Keratinocyte (primary cell): ENCODE measurements around the gene OR51Q1. TPM values are rescaled to one million over a fixed set of nuclear protein-coding genes. Genes with fewer than 3 reads are reported as not detected.

Experiments used
- DNase-seq: peaks from one replicate; pipeline ENCODE4 v3.0.0-alpha.2; 2011; ENCODE audit warnings: low read depth, missing footprints, low spot score
- FAIRE-seq: peaks from 2 replicates; lab custom pipeline; 2011; peaks lifted over from hg19 to GRCh38; lab: Jason Lieb, UNC
- H2AFZ ChIP-seq: 2 replicates; pipeline ENCODE4 v1.6.0; 2012; ENCODE audit warnings: low read length, control low read depth, inconsistent platforms; ENCODE audit not compliant: control insufficient read depth
- H3K27ac ChIP-seq: 2 replicates; pipeline ENCODE4 v1.5.1; 2011; ENCODE audit warnings: low read length; ENCODE audit not compliant: control insufficient read depth, insufficient read depth
- H3K27me3 ChIP-seq: 3 replicates; pipeline ENCODE4 v1.6.0; 2011; ENCODE audit warnings: low read length; ENCODE audit not compliant: control insufficient read depth, insufficient read depth; ENCODE audit errors: extremely low read depth
- H3K36me3 ChIP-seq, 2 experiments: 2 replicates in 1 of 2; 3 replicates in 1 of 2; pipeline ENCODE4 v1.5.1; 2011; ENCODE audit warnings: low read length in 2 of 2, mild to moderate bottlenecking in 1 of 2; ENCODE audit not compliant: control insufficient read depth in 2 of 2, insufficient read depth in 2 of 2; ENCODE audit errors: extremely low read depth in 1 of 2
- H3K4me1 ChIP-seq: 3 replicates; pipeline ENCODE4 v1.5.1; 2011; ENCODE audit warnings: low read length; ENCODE audit not compliant: control insufficient read depth, insufficient read depth; ENCODE audit errors: extremely low read depth
- H3K4me2 ChIP-seq: 3 replicates; pipeline ENCODE4 v1.6.0; 2011; ENCODE audit warnings: low read depth, low read length; ENCODE audit not compliant: control insufficient read depth, insufficient read depth; ENCODE audit errors: extremely low read depth
- H3K4me3 ChIP-seq, 3 experiments: fragments of 200-600 bp in 1 of 3; sonication (generic) in 1 of 3; 2 replicates in 2 of 3; 3 replicates in 1 of 3; pipeline ENCODE4 v1.5.1; 2011 to 2016; ENCODE audit warnings: low read length in 3 of 3, mild to moderate bottlenecking in 3 of 3, control low read depth in 2 of 3, inconsistent platforms in 1 of 3, low read depth in 1 of 3, mixed read lengths in 1 of 3, mixed run types in 1 of 3, moderate library complexity in 1 of 3; ENCODE audit not compliant: control insufficient read depth in 2 of 3, insufficient read depth in 2 of 3; ENCODE audit errors: extremely low read depth in 1 of 3
- H3K79me2 ChIP-seq: 2 replicates; pipeline ENCODE4 v1.6.0; 2012; ENCODE audit warnings: low read length; ENCODE audit not compliant: control insufficient read depth, insufficient read depth
- H3K9ac ChIP-seq: 3 replicates; pipeline ENCODE4 v1.6.0; 2011; ENCODE audit warnings: low read length; ENCODE audit not compliant: control insufficient read depth, insufficient read depth; ENCODE audit errors: extremely low read depth
- H3K9me1 ChIP-seq: 3 replicates; pipeline ENCODE4 v1.6.0; 2011; ENCODE audit warnings: low read length; ENCODE audit not compliant: control insufficient read depth, insufficient read depth; ENCODE audit errors: extremely low read depth
- H3K9me3 ChIP-seq: 2 replicates; pipeline ENCODE4 v1.5.1; 2012; ENCODE audit warnings: low read depth, low read length; ENCODE audit not compliant: control insufficient read depth
- H4K20me1 ChIP-seq: 3 replicates; pipeline ENCODE4 v1.6.0; 2011; ENCODE audit warnings: low read length; ENCODE audit not compliant: control insufficient read depth, insufficient read depth; ENCODE audit errors: extremely low read depth
- EZH2 ChIP-seq: IDR thresholded peaks from one replicate; pipeline ENCODE4 v1.6.1; 2012; ENCODE audit warnings: inconsistent platforms, mild to moderate bottlenecking, low read length, moderate library complexity
- dilution Hi-C: fragments of 300-500 bp; cut with MboI; formaldehyde crosslinking; loops from one replicate; pipeline ENCODE4 v1.7.0; 2020; ENCODE audit warnings: low sequenced_read_pairs; ENCODE audit not compliant: extremely low pct_ligation_motif_present
- polyA plus RNA-seq, 5 experiments: library from polyadenylated mRNA; depleted of rRNA in 3 of 5; stranded (reverse) in 3 of 5; stranded (forward) in 1 of 5; unstranded in 1 of 5; fragments of >200 nt; gene quantifications; 1 replicate in 1 of 5; 2 replicates in 3 of 5; 3 replicates in 1 of 5; pipeline versions ENCODE4 v1.2.1 to v1.2.3, GENCODE V29; 2011 to 2012; ENCODE audit warnings: missing spikeins in 2 of 5, low read depth in 1 of 5, low replicate concordance in 1 of 5
- TF ChIP-seq, protein P1 (sequence below), 3 experiments: IDR thresholded peaks in 1 of 3; conservative IDR thresholded peaks in 1 of 3; optimal IDR thresholded peaks in 1 of 3; 2 replicates in 2 of 3; 3 replicates in 1 of 3; pipeline versions ENCODE3 to v1.5.1; 2011; ENCODE audit warnings: low read length in 3 of 3, mild to moderate bottlenecking in 3 of 3, moderate library complexity in 2 of 3, control low read depth in 1 of 3, inconsistent platforms in 1 of 3; ENCODE audit not compliant: insufficient read depth in 2 of 3; ENCODE audit errors: extremely low read depth in 1 of 3

The OR51Q1 gene
- polyA plus RNA-seq, 1 donor (not counting 4 experiments of a cell fraction or from before 2014, with no cell fraction given): not detected

DNA sequence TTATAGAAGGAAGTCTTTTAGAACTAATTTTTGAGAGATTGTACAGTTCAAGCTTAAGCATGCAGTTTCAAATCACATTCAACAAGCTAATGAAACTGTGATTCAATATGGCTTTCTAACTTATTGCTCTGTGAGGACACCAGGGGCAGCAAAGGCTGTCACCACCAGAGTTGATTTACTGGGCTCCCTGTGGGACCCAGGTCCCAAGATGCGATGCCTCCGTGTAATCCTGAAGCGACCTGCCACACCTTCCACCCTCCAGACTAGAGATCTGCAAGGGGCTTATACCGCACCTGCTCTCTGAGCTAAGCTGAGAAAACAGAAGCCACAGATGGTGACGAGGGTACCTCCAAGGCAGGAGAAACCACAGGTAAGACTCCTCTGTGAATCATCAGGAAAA, 918 bp upstream of the OR51Q1 start:
- Histone ChIP-seq H3K9me1 (no peaks in the 10 kb centered on the region), H3K9me3 (peaks cover 2% of the 10 kb centered on the region), H3K9ac (no peak overlapping the region), H3K27ac (no peak overlapping the region), H3K4me3 (no peak overlapping the region), H3K4me2 (no peak overlapping the region), H2AFZ (no peak overlapping the region), H3K79me2 (no peaks in the 10 kb centered on the region), H3K36me3 (no peaks in the 10 kb centered on the region), H4K20me1 (no peaks in the 10 kb centered on the region), H3K4me1 (no peaks in the 10 kb centered on the region), H3K27me3 (no peaks in the 10 kb centered on the region)
- DNase-seq: no peak
- TF ChIP-seq EZH2: no peak
- TF ChIP-seq, protein P1, sequence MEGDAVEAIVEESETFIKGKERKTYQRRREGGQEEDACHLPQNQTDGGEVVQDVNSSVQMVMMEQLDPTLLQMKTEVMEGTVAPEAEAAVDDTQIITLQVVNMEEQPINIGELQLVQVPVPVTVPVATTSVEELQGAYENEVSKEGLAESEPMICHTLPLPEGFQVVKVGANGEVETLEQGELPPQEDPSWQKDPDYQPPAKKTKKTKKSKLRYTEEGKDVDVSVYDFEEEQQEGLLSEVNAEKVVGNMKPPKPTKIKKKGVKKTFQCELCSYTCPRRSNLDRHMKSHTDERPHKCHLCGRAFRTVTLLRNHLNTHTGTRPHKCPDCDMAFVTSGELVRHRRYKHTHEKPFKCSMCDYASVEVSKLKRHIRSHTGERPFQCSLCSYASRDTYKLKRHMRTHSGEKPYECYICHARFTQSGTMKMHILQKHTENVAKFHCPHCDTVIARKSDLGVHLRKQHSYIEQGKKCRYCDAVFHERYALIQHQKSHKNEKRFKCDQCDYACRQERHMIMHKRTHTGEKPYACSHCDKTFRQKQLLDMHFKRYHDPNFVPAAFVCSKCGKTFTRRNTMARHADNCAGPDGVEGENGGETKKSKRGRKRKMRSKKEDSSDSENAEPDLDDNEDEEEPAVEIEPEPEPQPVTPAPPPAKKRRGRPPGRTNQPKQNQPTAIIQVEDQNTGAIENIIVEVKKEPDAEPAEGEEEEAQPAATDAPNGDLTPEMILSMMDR (optimal IDR thresholded peaks at IDR 0.05 in 1 of 3, IDR thresholded peaks at IDR 0.05 in 1 of 3, conservative IDR thresholded peaks at IDR 0.05 in 1 of 3; ENCODE audit: extremely low read depth in 1 of 3, insufficient read depth in 2 of 3, low read length in 3 of 3): no peak
- dilution Hi-C loops: no loop called here
- FAIRE-seq: no peak

DNA sequence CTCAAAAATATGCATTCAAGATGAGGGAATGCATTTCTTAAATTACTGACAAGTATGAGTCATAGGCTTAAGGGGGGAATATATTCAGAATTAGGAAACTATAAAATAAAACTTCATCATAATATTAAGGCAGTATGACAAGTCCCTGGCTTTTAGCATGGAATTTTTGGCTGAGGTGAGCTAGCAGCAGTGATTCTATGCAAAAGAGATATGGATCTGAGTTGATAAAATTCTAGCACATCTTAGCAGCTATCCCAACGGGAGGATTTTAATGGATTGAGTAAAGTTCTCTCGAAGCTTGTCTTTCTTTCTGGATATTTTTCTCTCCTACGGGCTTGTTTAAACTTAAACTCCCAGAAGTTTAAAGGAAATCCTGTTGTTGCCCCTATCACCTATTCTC, 1.2 kb downstream of the OR51Q1 start:
- Histone ChIP-seq H3K27me3 (no peaks in the 10 kb centered on the region), H3K9me3 (peaks cover 2% of the 10 kb centered on the region), H3K4me2 (no peak overlapping the region), H3K4me1 (no peaks in the 10 kb centered on the region), H3K79me2 (no peaks in the 10 kb centered on the region), H2AFZ (no peak overlapping the region), H3K4me3 (no peak overlapping the region), H3K27ac (no peak overlapping the region), H4K20me1 (no peaks in the 10 kb centered on the region), H3K9me1 (no peaks in the 10 kb centered on the region), H3K36me3 (no peaks in the 10 kb centered on the region), H3K9ac (no peak overlapping the region)
- FAIRE-seq (no peak), DNase-seq (no peak)
- dilution Hi-C loops: no loop called here
- no peak for TF ChIP-seq EZH2
- TF ChIP-seq, protein P1 (optimal IDR thresholded peaks at IDR 0.05 in 1 of 3, IDR thresholded peaks at IDR 0.05 in 1 of 3, conservative IDR thresholded peaks at IDR 0.05 in 1 of 3; ENCODE audit: extremely low read depth in 1 of 3, insufficient read depth in 2 of 3, low read length in 3 of 3): no peak
